ENCODE results near the gene DHRS3. TPM values are rescaled to one million over a fixed set of nuclear protein-coding genes. Genes with fewer than 3 reads are reported as not detected.

DHRS3 gene, protein sequence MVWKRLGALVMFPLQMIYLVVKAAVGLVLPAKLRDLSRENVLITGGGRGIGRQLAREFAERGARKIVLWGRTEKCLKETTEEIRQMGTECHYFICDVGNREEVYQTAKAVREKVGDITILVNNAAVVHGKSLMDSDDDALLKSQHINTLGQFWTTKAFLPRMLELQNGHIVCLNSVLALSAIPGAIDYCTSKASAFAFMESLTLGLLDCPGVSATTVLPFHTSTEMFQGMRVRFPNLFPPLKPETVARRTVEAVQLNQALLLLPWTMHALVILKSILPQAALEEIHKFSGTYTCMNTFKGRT
- 9.6 and 35.3 TPM in 2 replicates for total RNA-seq

DNA sequence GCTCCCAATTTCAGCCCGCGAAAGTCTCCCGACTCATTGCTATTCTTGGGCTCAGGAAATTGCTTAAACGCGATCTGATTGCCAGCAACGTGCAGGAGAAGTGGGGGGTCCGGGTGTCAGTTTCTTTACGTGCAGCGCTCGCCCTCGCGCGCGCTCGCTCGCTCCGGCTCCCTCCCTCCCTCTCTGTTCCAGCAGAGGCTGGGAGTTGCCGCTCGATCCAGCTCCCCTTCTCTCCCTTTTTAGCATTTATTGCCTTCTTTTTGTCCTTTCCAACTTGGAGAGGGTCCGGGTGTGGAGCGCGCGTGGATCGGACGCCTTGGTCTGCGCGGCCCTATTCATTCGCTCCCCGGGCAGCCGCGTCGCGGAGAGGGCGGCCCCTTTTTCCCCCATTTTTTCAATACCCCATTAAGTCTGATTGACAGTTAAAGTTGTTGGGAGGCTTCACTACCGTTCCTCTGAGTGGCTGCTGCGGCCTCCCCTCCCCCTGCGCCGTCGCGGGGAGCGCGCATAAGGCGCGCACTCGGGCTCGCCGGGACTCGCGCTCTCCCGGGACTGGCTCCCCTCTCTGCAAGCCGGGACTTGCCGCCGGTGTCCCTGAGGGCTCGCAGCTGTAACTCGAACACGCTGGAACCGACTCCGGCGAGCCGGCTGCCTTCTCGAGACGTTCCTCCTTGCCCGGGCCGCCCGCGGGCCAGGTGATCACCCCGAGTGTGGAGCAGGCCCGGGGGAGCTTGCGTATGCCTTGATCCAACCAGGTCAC lies at the start of gene DHRS3:
TSS of gene DHRS3 (minus strand) at position 310 of the 760 bp plus-strand sequence. CDS start 862 bp downstream, outside the sequence.

DNA sequence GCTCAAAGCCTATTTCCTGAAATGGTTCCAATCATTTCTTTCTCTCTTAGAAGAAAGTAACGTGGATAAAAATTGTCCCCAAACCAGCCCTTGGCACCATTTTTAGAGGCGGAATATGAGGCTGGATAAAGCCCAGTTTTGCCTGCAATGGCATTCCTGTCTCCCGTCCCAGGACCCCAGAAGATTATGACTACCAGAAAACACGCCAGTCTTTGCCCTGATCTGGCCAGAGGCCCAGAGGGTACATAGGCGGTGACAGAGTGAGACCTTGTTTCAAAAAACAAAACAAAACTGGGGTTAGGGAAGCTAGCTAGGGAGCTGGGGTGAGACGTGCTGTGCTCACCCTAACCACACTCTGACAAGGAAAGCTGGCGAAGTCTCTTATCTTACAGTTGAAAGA lies 25.8 kb upstream of the DHRS3 start, which contains the start of gene AADACL4:
TSS of gene AADACL4 (plus strand) at position 301 of the 400 bp plus-strand sequence. CDS start 462 bp downstream, outside the sequence.

Other genes starting within 250 kb of the DHRS3 start
- not detected in 2 replicates for gene AADACL4, start 25.9 kb upstream of the DHRS3 start, total RNA-seq
- not detected in 2 replicates for gene AADACL3, start 97.9 kb upstream of the DHRS3 start, total RNA-seq
- not detected in 2 replicates for gene CFAP107, start 128.0 kb upstream of the DHRS3 start, total RNA-seq
- gene PRAMEF12, start 155.5 kb upstream of the DHRS3 start, total RNA-seq: not detected in 2 replicates
- gene PRAMEF1, start 173.2 kb upstream of the DHRS3 start, total RNA-seq: not detected in 2 replicates
- gene PRAMEF11, start 213.2 kb upstream of the DHRS3 start, total RNA-seq: not detected in 2 replicates
- gene HNRNPCL1, start 230.5 kb upstream of the DHRS3 start, total RNA-seq: not detected in 2 replicates
- gene PRAMEF2, start 238.9 kb upstream of the DHRS3 start, total RNA-seq: not detected in 2 replicates